Nephron (organoid): ENCODE results near the gene FREM2.

Experiments
- H3K27ac Mint-ChIP-seq, 3 experiments: 2 replicates each; pipeline ENCODE4 v1.8.0; 2020; ENCODE audit warnings: mixed read lengths in 3 of 3, mild to moderate bottlenecking in 2 of 3, moderate library complexity in 1 of 3
- H3K27me3 Mint-ChIP-seq: 2 replicates; pipeline ENCODE4 v1.8.0; 2021; ENCODE audit warnings: low read depth, mild to moderate bottlenecking, moderate library complexity, mixed read lengths
- H3K36me3 Mint-ChIP-seq: 2 replicates; pipeline ENCODE4 v1.8.0; 2020; ENCODE audit warnings: low read depth, mixed read lengths
- H3K4me1 Mint-ChIP-seq: 2 replicates; pipeline ENCODE4 v1.8.0; 2020; ENCODE audit warnings: mixed read lengths
- H3K4me3 Mint-ChIP-seq, 3 experiments: 2 replicates each; pipeline ENCODE4 v1.8.0; 2020; ENCODE audit warnings: mild to moderate bottlenecking in 3 of 3, mixed read lengths in 3 of 3, moderate library complexity in 2 of 3
- H3K9me3 Mint-ChIP-seq: 2 replicates; pipeline ENCODE4 v1.8.0; 2020; ENCODE audit warnings: mixed read lengths
- TF ChIP-seq, protein P1 (sequence below), 3 experiments: fragments of 200-600 bp; sonication (generic); IDR thresholded peaks; one replicate each; pipeline ENCODE4 v1.5.0; 2021; ENCODE audit warnings: antibody characterized with exemption in 3 of 3; ENCODE audit not compliant: unreplicated experiment in 3 of 3

Gene FREM2

DNA sequence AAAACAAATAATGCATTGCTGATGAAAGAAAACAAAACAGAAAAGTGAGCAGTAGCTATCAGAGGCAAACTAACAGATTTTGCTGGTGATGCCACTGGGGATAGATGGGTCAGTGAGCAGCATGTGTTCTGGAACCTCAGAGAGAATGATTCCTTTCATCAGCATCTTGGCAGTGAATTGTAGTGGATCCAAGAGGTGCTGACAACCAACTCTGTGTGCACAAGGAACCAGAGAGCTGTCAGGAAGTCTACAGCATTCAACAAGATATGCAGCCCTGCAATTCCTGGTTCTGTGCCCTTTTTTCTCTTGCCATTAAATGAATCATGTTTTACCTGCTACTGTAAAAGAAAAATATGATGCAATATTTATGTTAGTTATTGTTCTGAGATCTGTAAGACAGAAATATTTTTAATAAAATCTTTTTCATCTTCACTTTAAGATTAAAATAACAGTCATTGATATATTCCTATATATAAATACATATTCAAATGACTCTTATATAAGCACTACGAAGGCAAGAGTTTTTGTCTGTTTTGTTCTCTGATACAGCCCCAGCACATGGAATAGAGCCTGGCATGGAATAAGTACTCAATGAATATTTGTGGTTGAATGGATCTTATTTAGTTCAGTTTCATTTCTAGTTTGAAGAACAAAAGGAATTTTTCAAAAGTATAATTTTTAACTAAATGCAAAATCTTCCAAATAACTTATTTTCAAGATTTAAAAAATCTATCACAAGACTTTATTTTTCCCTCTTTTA is 80.8 kb downstream of the FREM2 start:
- TF ChIP-seq, protein P1, sequence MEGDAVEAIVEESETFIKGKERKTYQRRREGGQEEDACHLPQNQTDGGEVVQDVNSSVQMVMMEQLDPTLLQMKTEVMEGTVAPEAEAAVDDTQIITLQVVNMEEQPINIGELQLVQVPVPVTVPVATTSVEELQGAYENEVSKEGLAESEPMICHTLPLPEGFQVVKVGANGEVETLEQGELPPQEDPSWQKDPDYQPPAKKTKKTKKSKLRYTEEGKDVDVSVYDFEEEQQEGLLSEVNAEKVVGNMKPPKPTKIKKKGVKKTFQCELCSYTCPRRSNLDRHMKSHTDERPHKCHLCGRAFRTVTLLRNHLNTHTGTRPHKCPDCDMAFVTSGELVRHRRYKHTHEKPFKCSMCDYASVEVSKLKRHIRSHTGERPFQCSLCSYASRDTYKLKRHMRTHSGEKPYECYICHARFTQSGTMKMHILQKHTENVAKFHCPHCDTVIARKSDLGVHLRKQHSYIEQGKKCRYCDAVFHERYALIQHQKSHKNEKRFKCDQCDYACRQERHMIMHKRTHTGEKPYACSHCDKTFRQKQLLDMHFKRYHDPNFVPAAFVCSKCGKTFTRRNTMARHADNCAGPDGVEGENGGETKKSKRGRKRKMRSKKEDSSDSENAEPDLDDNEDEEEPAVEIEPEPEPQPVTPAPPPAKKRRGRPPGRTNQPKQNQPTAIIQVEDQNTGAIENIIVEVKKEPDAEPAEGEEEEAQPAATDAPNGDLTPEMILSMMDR (IDR thresholded peaks at IDR 0.05; ENCODE audit: unreplicated experiment in 3 of 3) = no peak
- Mint-ChIP-seq H3K36me3 (peaks cover 14% of the 10 kb centered on the region), H3K27me3 (no peaks in the 10 kb centered on the region), H3K9me3 (no peaks in the 10 kb centered on the region), H3K4me3 (no peak overlapping the region), H3K4me1 (peaks cover 12% of the 10 kb centered on the region), H3K27ac (peak overlapping the region; percentile 16 to 49 (median 17))

DNA sequence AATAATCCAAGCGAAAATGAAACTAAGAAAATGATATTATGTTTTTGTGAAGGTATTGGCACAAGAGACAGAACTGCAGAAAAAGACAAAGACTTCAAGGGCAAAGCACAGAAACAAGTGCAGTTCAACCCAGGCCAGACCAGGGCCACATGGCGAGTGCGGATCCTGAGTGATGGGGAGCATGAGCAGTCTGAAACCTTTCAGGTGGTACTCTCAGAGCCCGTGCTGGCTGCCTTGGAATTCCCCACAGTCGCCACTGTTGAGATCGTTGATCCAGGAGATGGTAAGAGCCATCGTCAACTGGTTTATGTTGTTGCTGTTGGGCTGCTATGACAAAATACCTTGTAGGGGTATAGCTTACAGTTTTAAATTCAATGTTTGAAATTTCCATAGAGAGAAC is 82.6 kb downstream of the FREM2 start:
- TF ChIP-seq, protein P1 (IDR thresholded peaks at IDR 0.05; ENCODE audit: unreplicated experiment in 3 of 3) = no peak
- H3K4me3 Mint-ChIP-seq = no peak overlapping the region
- H3K36me3 Mint-ChIP-seq = peaks cover 20% of the 10 kb centered on the region
- no peak overlapping the region for H3K27ac Mint-ChIP-seq
- no peaks in the 10 kb centered on the region for H3K27me3 Mint-ChIP-seq
- H3K4me1 Mint-ChIP-seq = peaks cover 5% of the 10 kb centered on the region
- no peaks in the 10 kb centered on the region for H3K9me3 Mint-ChIP-seq

GRCh38 chr13:38775085-38775484 is 88.2 kb downstream of the FREM2 start:
- H3K4me1 Mint-ChIP-seq = no peaks in the 10 kb centered on the region
- H3K9me3 Mint-ChIP-seq = no peaks in the 10 kb centered on the region
- TF ChIP-seq, protein P1 (IDR thresholded peaks at IDR 0.05; ENCODE audit: unreplicated experiment in 3 of 3) = no peak
- peak overlapping the region in 1 of 3 experiments; percentile 56 for H3K27ac Mint-ChIP-seq
- H3K4me3 Mint-ChIP-seq = no peak overlapping the region
- H3K27me3 Mint-ChIP-seq = no peaks in the 10 kb centered on the region
- H3K36me3 Mint-ChIP-seq = peaks cover 11% of the 10 kb centered on the region

DNA sequence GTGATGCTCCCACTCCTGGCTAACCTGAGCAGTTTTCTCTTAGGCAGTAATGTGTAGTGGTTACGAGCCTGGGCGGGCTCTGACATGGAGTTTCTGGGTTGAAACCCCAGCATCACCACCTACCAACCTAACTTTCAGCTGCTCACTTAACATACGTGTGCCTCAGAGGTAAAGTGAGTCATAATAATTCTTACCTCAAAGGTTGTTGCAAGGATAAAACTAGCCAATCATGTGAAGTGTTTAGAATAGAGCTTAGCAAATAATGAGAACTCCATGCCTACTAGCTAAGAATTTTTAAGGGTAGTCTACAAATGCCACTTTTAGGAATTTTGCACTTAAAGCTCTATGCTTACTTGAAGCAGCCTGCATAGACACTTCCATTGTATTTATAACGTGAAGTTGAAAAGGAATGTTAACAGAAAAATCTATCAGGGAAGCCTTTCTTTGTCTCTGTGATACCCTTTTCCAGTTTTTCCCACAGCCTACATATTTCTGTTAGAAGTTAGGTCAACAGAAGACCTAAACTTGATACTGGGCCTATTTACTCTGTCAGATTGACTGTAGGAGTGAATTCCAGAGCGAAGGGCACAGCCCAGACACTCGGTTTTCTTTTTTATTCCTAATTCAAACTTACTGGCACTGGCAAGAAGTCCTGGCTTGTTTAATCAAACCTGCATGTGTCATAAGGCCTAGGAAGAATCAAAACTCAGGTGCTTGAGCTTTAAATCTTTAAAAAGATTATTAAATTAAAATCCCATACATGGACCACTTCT is 90.7 kb downstream of the FREM2 start:
- no peaks in the 10 kb centered on the region for H3K4me1 Mint-ChIP-seq
- no peaks in the 10 kb centered on the region for H3K27me3 Mint-ChIP-seq
- no peaks in the 10 kb centered on the region for H3K9me3 Mint-ChIP-seq
- TF ChIP-seq, protein P1 (IDR thresholded peaks at IDR 0.05; ENCODE audit: unreplicated experiment in 3 of 3) = no peak
- H3K27ac Mint-ChIP-seq = peak overlapping the region in 2 of 3 experiments; percentile 33 to 80
- H3K4me3 Mint-ChIP-seq = no peak overlapping the region
- H3K36me3 Mint-ChIP-seq = peaks cover 11% of the 10 kb centered on the region

- no peak overlapping the region for H3K4me3 Mint-ChIP-seq
- peak overlapping the region in 1 of 3 experiments; percentile 23 for H3K27ac Mint-ChIP-seq
- H3K9me3 Mint-ChIP-seq = no peaks in the 10 kb centered on the region
- TF ChIP-seq, protein P1 (IDR thresholded peaks at IDR 0.05; ENCODE audit: unreplicated experiment in 3 of 3) = no peak
- no peaks in the 10 kb centered on the region for H3K27me3 Mint-ChIP-seq
- H3K36me3 Mint-ChIP-seq = peaks cover 12% of the 10 kb centered on the region
- peaks cover 20% of the 10 kb centered on the region for H3K4me1 Mint-ChIP-seq
Observed at GRCh38 chr13:38781539-38781938, 94.7 kb downstream of the FREM2 start.
